ENCODE measurements around the gene NDFIP1. TPM values are rescaled to one million over a fixed set of nuclear protein-coding genes. Genes with fewer than 3 reads are reported as not detected.

Gene NDFIP1
- total and polyA plus RNA-seq, 2 of the 13 experiments (the other 11 are each of a cell fraction or from before 2014, with no cell fraction given) = 12.4 to 15.7 TPM

GRCh38 chr5:142186857-142187594, 78.4 kb downstream of the NDFIP1 start (continued):
- TF ChIP-seq ZFP36 (IDR thresholded peaks at IDR 0.05; ENCODE audit: borderline replicate concordance, low read depth, low read length, partially characterized antibody) (peak; percentile 95), HMG20A (CRISPR knock-in tag; IDR thresholded peaks at IDR 0.05; ENCODE audit: borderline replicate concordance) (no peak), KLF9 (CRISPR knock-in tag; IDR thresholded peaks at IDR 0.05; ENCODE audit: low read depth) (no peak), ZNF34 (CRISPR knock-in tag; IDR thresholded peaks at IDR 0.05; ENCODE audit: borderline replicate concordance) (no peak), ZIK1 (CRISPR knock-in tag; IDR thresholded peaks at IDR 0.05; ENCODE audit: borderline replicate concordance, low read depth) (no peak), FOXA1 (IDR thresholded peaks at IDR 0.05) (no peak), FOXA1 (CRISPR knock-in tag; IDR thresholded peaks at IDR 0.05) (no peak), ZNF75D (CRISPR knock-in tag; IDR thresholded peaks at IDR 0.05; ENCODE audit: borderline replicate concordance) (no peak), ZNF20 (CRISPR knock-in tag; IDR thresholded peaks at IDR 0.05) (no peak), SOX13 (IDR thresholded peaks at IDR 0.05) (no peak), SOX13 (CRISPR knock-in tag; conservative IDR thresholded peaks at IDR 0.05 in 1 of 2, IDR thresholded peaks at IDR 0.05 in 1 of 2) (peak in 1 of 2 experiments; percentile 17; a peak in 1 of 4 replicates), ZNF768 (CRISPR knock-in tag; IDR thresholded peaks at IDR 0.05) (no peak), JUN (CRISPR knock-in tag; IDR thresholded peaks at IDR 0.05) (no peak), KDM1A (CRISPR knock-in tag; IDR thresholded peaks at IDR 0.05) (peak; percentile 63; the same call in 1 of the 2 replicates), FUBP1 (CRISPR knock-in tag; IDR thresholded peaks at IDR 0.05; ENCODE audit: borderline replicate concordance) (no peak), ZC3H13 (CRISPR knock-in tag; IDR thresholded peaks at IDR 0.05) (no peak), NCOA2 (CRISPR knock-in tag; IDR thresholded peaks at IDR 0.05) (no peak), ZNF770 (CRISPR knock-in tag; IDR thresholded peaks at IDR 0.05) (no peak; the same call in 1 of the 2 replicates), HOXA7 (CRISPR knock-in tag; IDR thresholded peaks at IDR 0.05) (no peak), TFE3 (CRISPR knock-in tag; IDR thresholded peaks at IDR 0.05) (no peak), KAT2B (IDR thresholded peaks at IDR 0.05; ENCODE audit: borderline replicate concordance, low read depth, low read length) (no peak)
- TF ChIP-seq, protein P1, sequence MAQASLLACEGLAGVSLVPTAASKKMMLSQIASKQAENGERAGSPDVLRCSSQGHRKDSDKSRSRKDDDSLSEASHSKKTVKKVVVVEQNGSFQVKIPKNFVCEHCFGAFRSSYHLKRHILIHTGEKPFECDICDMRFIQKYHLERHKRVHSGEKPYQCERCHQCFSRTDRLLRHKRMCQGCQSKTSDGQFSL (CRISPR knock-in tag; IDR thresholded peaks at IDR 0.05) = 0 out of 2 replicates have a peak, but pooled peaks have one; percentile 54
- TF ChIP-seq, protein P2, sequence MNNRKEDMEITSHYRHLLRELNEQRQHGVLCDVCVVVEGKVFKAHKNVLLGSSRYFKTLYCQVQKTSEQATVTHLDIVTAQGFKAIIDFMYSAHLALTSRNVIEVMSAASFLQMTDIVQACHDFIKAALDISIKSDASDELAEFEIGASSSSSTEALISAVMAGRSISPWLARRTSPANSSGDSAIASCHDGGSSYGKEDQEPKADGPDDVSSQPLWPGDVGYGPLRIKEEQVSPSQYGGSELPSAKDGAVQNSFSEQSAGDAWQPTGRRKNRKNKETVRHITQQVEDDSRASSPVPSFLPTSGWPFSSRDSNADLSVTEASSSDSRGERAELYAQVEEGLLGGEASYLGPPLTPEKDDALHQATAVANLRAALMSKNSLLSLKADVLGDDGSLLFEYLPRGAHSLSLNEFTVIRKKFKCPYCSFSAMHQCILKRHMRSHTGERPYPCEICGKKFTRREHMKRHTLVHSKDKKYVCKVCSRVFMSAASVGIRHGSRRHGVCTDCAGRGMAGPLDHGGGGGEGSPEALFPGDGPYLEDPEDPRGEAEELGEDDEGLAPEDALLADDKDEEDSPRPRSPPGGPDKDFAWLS (CRISPR knock-in tag; IDR thresholded peaks at IDR 0.05; ENCODE audit: borderline replicate concordance) = no peak
